NCI-H226 (cell line): Measurements from ENCODE around the gene TMCC1.
"Not testable (repeated sequence)": the region's sequence is repeated elsewhere in the genome, so short reads cannot be mapped to it uniquely, and the experiment has no call there.

Source experiments
- DNase-seq: peaks from one replicate; pipeline ENCODE4 v3.0.0-alpha.2; 2015

TMCC1 gene

DNA sequence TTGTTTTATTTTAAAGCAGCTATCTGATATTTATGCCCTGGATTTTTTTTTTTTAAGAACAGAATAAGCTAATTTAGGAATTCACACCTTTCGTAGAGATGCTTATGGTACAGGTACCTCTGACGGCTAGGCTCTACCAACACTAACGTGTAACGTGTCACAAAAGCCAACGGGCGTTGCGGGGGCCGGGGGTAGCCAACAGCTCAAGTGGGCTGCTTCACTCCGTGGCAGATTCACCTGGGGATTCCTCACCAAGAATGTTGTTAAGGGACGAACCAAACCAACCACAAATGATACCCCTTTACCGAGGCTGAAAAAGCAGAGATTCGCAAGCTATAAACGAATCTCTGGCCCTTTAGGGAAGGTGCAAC is 1.0 kb downstream of the TMCC1 start:
- DNase-seq, result no peak

DNA sequence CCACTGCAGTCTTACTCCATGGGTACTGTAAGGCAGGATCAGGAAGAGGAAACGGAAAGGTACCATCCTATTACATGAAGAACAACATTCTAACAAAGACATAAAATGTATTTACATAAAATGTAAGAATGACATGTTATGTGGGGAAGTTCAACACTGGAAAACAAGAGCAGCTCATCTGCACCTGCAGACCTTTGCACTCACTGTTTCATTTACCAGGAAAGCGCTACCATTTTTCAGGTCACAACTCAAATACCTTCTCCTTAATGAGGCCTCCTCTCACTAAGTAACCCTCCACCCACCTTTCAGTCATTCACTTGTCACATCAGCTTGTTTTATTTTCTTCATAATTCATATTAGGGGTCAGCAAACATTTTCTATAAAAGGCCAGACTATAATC is 2.6 kb downstream of the TMCC1 start:
- no peak for DNase-seq

DNA sequence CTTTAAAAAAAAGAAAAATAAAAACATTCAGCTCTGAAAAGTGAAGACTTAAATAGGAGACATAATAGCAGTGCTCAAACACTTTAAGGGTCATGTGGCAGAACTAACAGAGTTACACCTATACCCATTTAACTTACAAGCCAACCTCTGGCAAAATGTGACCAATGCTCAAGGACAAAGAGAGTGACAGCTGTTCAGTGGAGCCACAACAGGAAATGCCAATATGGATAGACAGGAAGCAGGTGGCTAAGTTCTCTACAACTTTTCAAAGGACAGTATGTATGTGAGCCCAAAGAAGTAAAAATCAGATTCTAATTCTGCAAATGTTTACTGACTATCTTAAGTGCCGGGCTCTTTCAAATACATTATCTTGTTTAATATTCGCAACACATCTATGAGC is 3.4 kb downstream of the TMCC1 start:
- no peak for DNase-seq

DNA sequence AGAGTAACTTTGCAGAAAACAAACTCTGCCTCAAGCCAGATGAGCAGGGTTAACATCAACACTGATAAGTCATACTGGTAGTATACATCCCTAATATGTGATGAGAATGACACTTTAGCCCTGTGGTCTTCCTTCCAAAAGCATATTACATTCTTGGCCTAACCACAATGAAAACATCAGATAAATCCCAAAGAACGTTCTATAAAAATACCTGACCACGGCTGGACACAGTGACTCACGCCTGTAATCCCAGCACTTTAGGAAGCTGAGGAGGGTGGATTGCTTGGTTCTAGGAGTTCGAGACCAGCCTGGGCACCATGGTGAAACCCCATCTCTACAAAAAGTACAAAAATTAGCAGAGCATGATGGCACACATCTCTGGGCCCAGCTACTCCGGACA is 4.7 kb downstream of the TMCC1 start:
- DNase-seq, result peak; percentile 93

DNA sequence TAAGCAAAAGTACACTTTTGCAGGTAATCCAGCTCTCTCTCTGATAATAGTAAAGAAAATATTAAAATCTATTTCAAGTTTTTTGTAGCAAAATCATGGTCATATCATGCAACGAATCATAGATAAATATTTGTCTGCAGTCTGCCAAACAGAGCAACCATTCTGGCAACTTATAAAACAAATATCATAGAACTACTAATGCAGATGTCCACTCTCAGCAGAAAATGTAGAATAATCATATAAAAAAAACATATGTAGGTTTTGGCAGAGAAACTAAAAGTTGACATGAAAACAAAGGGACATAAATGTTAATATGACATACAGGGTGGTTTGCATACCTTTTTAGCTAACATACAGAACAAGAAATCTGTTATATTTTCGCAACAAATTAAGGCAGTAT is 12.2 kb downstream of the TMCC1 start:
- DNase-seq, result no peak

GRCh38 chr3:129878355-129878754 is 15.2 kb downstream of the TMCC1 start:
- DNase-seq, result no peak

DNA sequence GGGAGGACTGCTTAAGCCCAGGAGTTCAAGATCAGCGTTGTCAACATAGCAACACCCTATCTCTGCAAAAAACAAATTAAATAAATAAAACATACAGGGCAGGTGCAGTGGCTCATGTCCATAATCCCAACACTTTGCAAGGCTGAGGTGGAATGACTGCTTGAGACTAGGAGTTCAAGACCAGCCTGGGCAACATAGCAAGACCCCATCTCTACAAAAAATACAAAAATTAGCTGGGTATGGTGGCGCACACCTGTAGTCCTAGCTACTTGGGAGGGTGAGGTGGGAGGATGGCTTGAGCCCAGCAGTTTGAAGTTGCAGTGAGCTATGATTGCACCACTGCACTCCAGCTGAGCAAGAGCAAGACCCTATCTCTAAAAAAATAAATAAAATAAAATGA is 19.0 kb downstream of the TMCC1 start:
- DNase-seq, result not testable (repeated sequence)

GRCh38 chr3:129868912-129869311 is 24.6 kb downstream of the TMCC1 start:
- no peak for DNase-seq

DNA sequence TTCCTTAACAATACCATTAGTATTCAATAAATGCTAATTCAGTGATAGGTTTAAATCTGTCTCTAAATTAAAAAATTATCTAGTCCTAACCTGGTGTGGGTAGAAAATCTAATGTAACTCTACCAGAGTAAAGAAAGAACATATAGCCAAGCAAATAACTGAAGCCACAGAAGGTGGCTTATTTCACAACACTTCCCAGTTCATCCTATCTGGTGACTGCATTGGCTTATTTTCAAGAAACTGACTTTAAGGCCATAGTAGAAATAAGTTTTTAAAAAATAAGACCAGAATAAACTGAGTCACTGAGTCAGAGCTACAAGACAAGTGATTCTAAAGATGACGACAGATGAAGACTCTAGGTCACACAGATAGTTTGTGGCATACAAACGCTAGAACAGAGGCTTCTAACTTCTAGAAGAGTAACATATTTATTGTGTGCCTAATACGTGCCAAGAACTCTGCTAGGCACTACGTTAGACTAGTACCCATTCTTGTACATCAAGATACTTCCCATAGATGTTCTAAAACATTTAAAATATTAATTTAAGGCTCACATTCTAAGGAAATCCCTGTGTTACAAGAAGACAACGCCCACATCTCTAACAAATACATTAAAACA is 25.9 kb downstream of the TMCC1 start:
- DNase-seq, result no peak

DNA sequence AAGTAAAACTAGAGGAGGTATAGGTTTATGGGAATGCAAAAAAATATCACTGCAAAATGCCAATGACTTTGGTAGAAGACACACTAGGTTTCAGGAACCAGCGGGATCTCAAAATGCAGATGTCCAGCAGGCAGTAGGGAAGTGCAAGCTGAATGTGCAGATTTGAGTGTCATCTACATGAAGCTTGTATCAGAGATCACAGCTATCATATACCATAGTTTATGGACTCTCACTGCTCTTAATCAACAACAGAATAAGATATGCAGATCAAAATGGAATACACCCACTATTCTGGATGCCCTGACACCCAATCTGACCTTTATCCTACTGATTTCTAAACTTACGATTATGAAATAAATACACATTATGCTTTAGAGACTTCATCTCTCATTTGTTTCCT is 27.7 kb downstream of the TMCC1 start:
- no peak for DNase-seq

DNA sequence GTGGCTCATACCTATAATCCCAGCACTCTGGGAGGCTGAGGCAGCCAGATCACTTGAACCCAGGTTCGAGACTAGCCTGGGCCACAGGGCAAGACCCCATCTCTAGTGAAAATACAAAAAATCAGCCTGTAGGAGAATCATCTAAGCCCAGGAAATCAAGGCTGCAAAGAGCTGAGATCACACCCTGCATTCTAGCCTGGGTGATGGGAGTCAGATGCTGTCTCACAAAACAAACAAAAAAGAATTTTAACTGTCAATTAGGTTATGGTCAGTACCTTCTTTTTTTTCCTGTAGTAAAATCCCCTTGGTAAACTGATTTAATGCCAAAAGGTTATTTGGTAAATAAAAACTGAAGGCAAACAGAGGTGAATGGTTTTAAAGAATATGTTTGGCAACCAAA is 29.0 kb downstream of the TMCC1 start:
- no peak for DNase-seq

GRCh38 chr3:129859272-129859671 is 34.2 kb downstream of the TMCC1 start:
- DNase-seq, result no peak

DNA sequence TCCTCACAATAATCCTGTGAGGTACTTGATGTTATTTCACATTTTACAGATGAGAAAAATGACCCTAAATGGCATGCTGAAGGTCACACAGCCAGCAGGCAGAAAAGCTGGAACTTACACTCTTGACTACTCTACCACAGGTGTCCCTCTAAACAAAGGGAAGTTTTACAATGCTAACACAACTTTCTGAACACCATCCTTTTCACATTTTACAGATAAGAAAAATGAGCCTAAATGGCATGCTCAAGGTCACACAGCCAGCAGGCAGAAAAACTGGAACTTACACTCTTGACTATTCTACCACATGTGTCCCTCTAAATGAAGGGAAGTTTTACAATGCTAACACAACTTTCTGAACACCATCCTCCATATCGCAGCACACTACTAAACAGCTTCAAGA is 35.6 kb downstream of the TMCC1 start:
- DNase-seq, result no peak

DNA sequence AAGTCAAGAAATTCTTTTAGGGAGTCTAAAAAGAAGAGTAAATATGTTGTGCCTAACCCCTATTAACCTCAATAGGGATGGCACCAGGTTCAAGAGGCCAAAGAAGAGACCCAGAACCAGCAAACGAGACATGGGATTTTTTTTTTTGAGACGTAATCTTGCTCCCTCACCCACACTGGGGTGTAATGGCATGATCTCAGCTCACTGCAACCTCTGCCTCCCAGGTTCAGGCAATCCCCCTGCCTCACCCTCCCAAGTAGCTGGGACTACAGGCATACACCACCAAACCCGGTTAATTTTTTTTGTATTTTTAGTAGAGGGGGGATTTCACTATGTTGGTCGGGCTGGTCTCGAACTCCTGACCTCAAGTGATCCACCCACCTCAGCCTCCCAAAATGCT is 36.7 kb downstream of the TMCC1 start:
- not testable (repeated sequence) for DNase-seq

DNA sequence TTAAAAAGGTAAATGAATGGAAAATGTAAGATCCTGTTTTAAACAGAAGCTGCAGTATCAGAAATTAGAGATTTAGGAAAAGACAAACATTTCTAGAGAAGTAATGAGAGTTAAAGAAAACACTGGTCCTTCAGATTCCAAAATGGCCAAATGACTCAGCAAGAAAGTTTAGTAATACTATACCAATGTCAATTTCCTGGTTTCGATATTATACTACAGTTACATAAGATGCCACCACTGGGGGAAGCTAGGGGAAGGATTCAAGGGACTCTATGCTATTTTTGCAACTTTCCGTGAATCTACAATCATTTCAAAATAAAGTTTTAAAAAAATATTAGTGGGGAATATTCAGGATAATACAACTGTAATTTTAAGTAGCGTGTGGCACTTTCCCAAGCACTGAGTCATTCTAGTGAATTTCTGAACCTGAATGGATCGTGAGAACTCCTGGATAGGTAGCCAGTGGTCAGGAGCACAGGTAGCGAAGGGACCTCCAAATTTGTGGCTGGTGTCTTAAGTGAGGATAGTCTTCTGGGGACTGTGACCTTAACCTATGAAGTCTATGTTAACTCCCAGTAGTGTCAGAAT is 37.6 kb downstream of the TMCC1 start:
- DNase-seq, result peak; percentile 13

GRCh38 chr3:129855170-129855831 is 38.2 kb downstream of the TMCC1 start:
- DNase-seq, result no peak

DNA sequence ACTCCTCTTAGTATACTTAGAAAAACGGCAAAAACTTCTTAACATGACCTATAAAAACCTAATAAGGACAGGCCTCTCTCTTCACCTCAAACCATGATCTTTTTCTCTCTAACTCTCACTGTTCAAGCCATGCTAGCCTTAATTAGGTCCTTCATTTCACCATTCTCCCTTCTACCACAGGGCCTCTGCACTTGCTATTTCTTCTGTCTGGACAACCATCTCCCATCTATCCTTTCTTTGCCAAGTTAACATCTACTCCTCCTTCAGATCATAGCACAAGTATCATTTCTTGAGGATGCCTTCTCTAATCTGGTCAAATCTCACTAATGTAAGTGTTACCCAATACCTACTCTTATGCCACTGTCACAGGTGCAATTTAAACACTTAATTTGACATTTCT is 39.1 kb downstream of the TMCC1 start:
- no peak for DNase-seq

- DNase-seq, result no peak
These were observed 47.6 kb downstream of the TMCC1 start for GRCh38 chr3:129845956-129846355.

DNA sequence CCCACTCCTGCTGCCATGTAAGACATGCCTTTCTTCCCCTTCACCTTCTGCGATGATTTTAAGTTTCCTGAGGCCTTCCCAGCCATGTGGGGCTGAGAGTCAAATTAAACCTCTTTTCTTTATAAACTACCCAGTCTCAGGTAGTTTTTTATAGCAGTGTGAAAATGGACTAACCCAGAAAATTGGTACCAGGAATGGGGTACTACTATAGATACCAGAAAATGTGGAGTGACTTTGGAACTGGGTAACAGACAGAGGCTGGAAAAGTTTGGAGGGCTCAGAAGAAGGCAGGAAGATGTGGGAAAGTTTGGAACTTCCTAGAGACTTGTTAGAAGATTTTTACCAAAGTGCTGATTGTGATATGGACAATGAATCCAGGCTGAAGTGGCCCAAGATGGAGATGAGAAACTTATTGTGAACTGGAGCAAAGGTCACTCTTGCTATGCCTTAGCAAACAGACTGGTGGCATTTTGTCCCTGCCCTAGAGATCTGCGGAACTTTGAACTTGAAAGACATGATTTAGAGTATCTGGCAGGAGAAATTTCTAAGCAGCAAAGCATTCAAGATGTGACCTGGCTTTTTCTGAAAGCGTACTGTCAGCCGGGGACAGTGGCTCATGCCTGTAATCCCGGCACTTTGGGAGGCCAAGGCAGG is 52.7 kb downstream of the TMCC1 start:
- no peak for DNase-seq

- no peak for DNase-seq
These were observed 55.4 kb downstream of the TMCC1 start for GRCh38 chr3:129838086-129838485.

- DNase-seq, result no peak
These were observed 56.4 kb downstream of the TMCC1 start for GRCh38 chr3:129837065-129837642.

- peak; percentile 38 for DNase-seq
These were observed 57.0 kb downstream of the TMCC1 start for GRCh38 chr3:129836381-129837064.

GRCh38 chr3:129835198-129835597 is 58.3 kb downstream of the TMCC1 start:
- no peak for DNase-seq
